Keratinocyte (primary cell): ENCODE measurements around the gene RBBP4.
"Not testable (repeated sequence)": the region's sequence is repeated elsewhere in the genome, so short reads cannot be mapped to it uniquely, and the experiment has no call there.

ENCODE experiments used
- EZH2 ChIP-seq: IDR thresholded peaks from one replicate; pipeline ENCODE4 v1.6.1; 2012; ENCODE audit warnings: inconsistent platforms, mild to moderate bottlenecking, low read length, moderate library complexity
- TF ChIP-seq, protein P1 (sequence below), 3 experiments: IDR thresholded peaks in 1 of 3; conservative IDR thresholded peaks in 1 of 3; optimal IDR thresholded peaks in 1 of 3; 2 replicates in 2 of 3; 3 replicates in 1 of 3; pipeline versions ENCODE3 to v1.5.1; 2011; ENCODE audit warnings: low read length in 3 of 3, mild to moderate bottlenecking in 3 of 3, moderate library complexity in 2 of 3, control low read depth in 1 of 3, inconsistent platforms in 1 of 3; ENCODE audit not compliant: insufficient read depth in 2 of 3; ENCODE audit errors: extremely low read depth in 1 of 3

DNA sequence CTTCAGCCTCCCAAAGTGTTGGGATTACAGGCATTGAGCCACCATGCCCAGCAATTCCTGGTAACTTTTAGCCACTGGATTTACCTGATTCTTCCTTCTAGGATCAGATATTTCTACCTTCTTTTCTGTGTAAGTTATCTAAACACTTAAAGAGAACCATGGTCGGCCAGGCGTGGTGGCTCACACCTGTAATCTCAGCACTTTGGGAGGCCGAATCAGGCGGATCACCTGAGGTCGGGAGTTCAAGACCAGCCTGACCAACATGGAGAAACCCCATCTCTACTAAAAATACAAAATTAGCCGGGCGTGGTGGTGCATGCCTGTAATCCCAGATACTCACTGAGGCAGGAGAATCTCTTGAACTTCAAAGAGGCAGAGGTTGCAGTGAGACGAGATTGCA is 46.0 kb downstream of the RBBP4 start:
- TF ChIP-seq, protein P1, sequence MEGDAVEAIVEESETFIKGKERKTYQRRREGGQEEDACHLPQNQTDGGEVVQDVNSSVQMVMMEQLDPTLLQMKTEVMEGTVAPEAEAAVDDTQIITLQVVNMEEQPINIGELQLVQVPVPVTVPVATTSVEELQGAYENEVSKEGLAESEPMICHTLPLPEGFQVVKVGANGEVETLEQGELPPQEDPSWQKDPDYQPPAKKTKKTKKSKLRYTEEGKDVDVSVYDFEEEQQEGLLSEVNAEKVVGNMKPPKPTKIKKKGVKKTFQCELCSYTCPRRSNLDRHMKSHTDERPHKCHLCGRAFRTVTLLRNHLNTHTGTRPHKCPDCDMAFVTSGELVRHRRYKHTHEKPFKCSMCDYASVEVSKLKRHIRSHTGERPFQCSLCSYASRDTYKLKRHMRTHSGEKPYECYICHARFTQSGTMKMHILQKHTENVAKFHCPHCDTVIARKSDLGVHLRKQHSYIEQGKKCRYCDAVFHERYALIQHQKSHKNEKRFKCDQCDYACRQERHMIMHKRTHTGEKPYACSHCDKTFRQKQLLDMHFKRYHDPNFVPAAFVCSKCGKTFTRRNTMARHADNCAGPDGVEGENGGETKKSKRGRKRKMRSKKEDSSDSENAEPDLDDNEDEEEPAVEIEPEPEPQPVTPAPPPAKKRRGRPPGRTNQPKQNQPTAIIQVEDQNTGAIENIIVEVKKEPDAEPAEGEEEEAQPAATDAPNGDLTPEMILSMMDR (optimal IDR thresholded peaks at IDR 0.05 in 1 of 3, IDR thresholded peaks at IDR 0.05 in 1 of 3, conservative IDR thresholded peaks at IDR 0.05 in 1 of 3; ENCODE audit: extremely low read depth in 1 of 3, insufficient read depth in 2 of 3, low read length in 3 of 3), result not testable (repeated sequence)
- TF ChIP-seq EZH2, result not testable (repeated sequence)
